GM13976 (cell line): ENCODE measurements around the gene FOXJ1.

ENCODE experiments used
- DNase-seq: peaks from one replicate; pipeline ENCODE4 v3.0.0; 2012; ENCODE audit warnings: low spot score
- CTCF ChIP-seq: IDR thresholded peaks from 2 replicates; pipeline ENCODE4 v1.5.1; 2012; ENCODE audit warnings: borderline replicate concordance, mild to moderate bottlenecking; ENCODE audit not compliant: insufficient read depth; ENCODE audit errors: extremely low read depth, missing control alignments, control extremely low read depth
- in situ Hi-C: fragments of 300-500 bp; cut with MboI; formaldehyde crosslinking; loops from one replicate; pipeline ENCODE4 v1.12.0; 2022; ENCODE audit warnings: low sequenced_read_pairs, mixed read lengths, inconsistent platforms; ENCODE audit not compliant: unreplicated experiment

FOXJ1 gene

GRCh38 chr17:76137001-76137350 lies 4.1 kb downstream of the FOXJ1 start:
- in situ Hi-C loops, result no loop called here
- TF ChIP-seq CTCF, result no peak
- no peak for DNase-seq

DNA sequence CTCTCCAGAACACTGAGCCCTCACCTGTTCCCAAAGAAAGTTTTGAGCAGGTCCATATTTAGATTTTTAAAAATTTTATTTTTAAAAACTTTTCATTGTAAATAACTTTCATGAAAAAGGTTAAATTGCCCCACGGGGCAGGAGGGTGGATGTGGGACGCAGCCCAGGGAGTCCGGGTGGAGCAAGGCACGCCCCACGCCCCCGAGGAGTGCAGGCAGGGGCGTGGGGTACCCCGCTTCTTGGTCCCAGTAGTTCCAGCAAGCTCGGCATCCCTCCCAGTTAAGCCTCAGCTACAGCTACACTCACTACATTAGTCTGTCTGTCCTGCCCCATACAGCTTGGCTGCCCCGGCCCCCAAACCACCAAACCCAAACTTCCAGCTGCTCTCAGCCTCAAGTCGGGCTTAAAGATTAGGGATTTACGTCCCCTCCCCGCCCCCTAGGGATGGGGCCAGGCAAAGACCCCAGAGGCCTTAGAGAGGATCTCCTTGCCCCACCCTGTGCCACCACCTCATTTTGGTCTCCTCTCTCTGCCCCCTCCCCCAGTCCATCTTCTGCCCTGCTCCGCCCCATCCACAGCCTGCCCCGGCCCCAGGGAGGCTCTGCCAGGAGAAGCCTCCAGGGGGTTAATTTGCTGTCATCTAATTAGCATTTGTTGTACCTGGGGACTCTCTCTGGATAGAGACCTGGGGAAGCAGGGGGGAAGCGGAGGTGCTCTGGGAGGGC lies 4.6 kb downstream of the FOXJ1 start:
- no peak for TF ChIP-seq CTCF
- DNase-seq, result no peak
- in situ Hi-C loops, result no loop called here

GRCh38 chr17:76135810-76136188 lies 5.2 kb downstream of the FOXJ1 start:
- DNase-seq, result no peak
- no peak for TF ChIP-seq CTCF
- in situ Hi-C loops, result no loop called here

DNA sequence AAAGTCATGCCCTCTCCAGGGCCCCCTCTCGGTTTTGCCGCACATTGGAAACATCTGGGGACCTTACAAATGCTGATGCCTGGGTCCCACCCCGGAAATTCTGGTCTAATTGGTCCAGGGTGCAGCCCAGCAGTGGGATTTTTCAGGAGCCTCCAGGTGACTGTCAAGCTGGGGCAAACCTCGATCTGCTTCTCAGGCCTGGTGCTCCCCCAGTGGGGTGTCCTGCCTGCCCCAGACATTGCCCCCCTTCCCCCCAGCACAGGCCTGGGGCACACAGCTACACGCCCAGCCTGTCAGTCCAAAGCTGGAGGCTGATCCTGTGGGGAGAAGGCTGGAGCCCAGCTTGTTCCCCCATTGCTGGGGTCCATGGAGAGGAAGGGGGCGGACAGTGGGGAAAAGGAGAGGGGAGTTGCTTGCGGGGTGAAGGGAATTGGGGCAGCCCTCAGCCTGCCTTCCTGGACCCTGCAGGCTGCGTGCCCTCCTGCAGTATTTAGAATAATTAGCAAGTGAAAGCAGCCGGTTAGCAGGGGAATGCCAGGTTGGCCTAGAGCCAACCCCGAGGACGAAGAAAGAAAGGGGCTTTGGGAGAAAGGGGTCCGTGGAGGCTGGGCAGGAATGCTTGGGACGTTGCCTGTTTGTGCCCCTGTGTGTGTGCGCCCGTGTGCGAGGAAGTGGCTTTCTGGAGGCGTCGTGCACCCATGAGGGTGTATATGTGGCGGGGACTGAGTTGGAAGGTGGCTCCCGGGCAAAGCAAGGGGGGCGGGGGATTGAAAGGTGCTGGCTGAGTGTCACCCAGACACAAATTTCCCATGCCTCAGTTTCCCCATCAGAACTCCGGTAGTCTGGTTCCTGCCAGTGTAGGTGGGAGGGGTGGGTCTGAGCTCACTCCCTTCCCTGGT lies 5.9 kb downstream of the FOXJ1 start:
- no peak for DNase-seq
- no peak for TF ChIP-seq CTCF
- in situ Hi-C loops, result no loop called here

GRCh38 chr17:76132574-76133338 lies 8.3 kb downstream of the FOXJ1 start:
- in situ Hi-C loops, result no loop called here
- TF ChIP-seq CTCF, result no peak
- no peak for DNase-seq
